SK-N-SH (cell line): ENCODE results near the gene ABHD4. TPM values are rescaled to one million over a fixed set of nuclear protein-coding genes. Genes with fewer than 3 reads are reported as not detected.

ENCODE experiments used
- CTCF ChIA-PET: fragments of 300-600, 350-600 bp; formaldehyde crosslinking; extraction: SDS; loops from one replicate; lab custom pipeline; 2021; lab: Yijun Ruan, JAX
- POLR2A ChIA-PET: fragments of 350-600 bp; sonication (Branson Sonifier 250); formaldehyde crosslinking; extraction: SDS; loops from one replicate; lab custom pipeline; 2020; ENCODE audit warnings: antibody characterized with exemption, inconsistent platforms; lab: Yijun Ruan, JAX
- DNase-seq: peaks from one replicate; pipeline ENCODE4 v3.0.0; 2012
- H2AFZ ChIP-seq: fragments of 200-600 bp; sonication (generic); 2 replicates; pipeline ENCODE4 v1.8.1; 2016; ENCODE audit warnings: antibody characterized with exemption, mild to moderate bottlenecking, low read depth
- H3F3A ChIP-seq: fragments of 200-600 bp; sonication (generic); replicated peaks from 2 replicates; pipeline ENCODE3; 2016; ENCODE audit warnings: antibody characterized with exemption, mild to moderate bottlenecking; ENCODE audit not compliant: insufficient read depth
- H3K27ac ChIP-seq, 2 experiments: fragments of 200-500 bp in 1 of 2; fragments of 200-600 bp in 1 of 2; sonication (Bioruptor generic) in 1 of 2; sonication (generic), shearing (Covaris generic) in 1 of 2; 2 replicates each; pipeline versions ENCODE4 v1.5.1 to v1.6.1; 2014 to 2016; ENCODE audit warnings: low read depth in 2 of 2, inconsistent platforms in 1 of 2, low read length in 1 of 2, mild to moderate bottlenecking in 1 of 2, mixed read lengths in 1 of 2
- H3K27me3 ChIP-seq: fragments of 200-600 bp; sonication (generic), shearing (Covaris generic); 2 replicates; pipeline ENCODE4 v1.6.1; 2016; ENCODE audit warnings: mixed run types; ENCODE audit not compliant: insufficient read depth
- H3K36me3 ChIP-seq, 2 experiments: fragments of 200-500 bp in 1 of 2; fragments of 200-600 bp in 1 of 2; sonication (Bioruptor generic) in 1 of 2; sonication (generic) in 1 of 2; replicated peaks in 1 of 2; 2 replicates each; pipeline versions ENCODE3 to v1.5.1; 2014 to 2016; ENCODE audit warnings: low read length in 1 of 2, mild to moderate bottlenecking in 1 of 2; ENCODE audit not compliant: insufficient read depth in 2 of 2, control insufficient read depth in 1 of 2
- H3K4me1 ChIP-seq, 2 experiments: fragments of 200-500 bp in 1 of 2; fragments of 200-600 bp in 1 of 2; sonication (Bioruptor generic) in 1 of 2; sonication (generic), shearing (Covaris generic) in 1 of 2; 2 replicates each; pipeline versions ENCODE4 v1.5.1 to v1.6.1; 2014 to 2016; ENCODE audit warnings: low read depth in 1 of 2, low read length in 1 of 2, mixed run types in 1 of 2; ENCODE audit not compliant: insufficient read depth in 2 of 2, control insufficient read depth in 1 of 2
- H3K4me2 ChIP-seq: fragments of 200-600 bp; sonication (generic), shearing (Covaris generic); 2 replicates; pipeline ENCODE4 v1.6.1; 2017; ENCODE audit warnings: mixed run types
- H3K4me3 ChIP-seq, 2 experiments: fragments of 200-500 bp in 1 of 2; fragments of 200-600 bp in 1 of 2; sonication (Bioruptor generic) in 1 of 2; sonication (generic), shearing (Covaris generic) in 1 of 2; 2 replicates each; pipeline versions ENCODE4 v1.5.1 to v1.8.1; 2014 to 2016; ENCODE audit warnings: low read depth in 2 of 2, inconsistent platforms in 1 of 2, low read length in 1 of 2, mild to moderate bottlenecking in 1 of 2, mixed read lengths in 1 of 2, moderate library complexity in 1 of 2
- H3K79me2 ChIP-seq: fragments of 200-600 bp; sonication (generic); 2 replicates; pipeline ENCODE4 v1.8.1; 2017; ENCODE audit warnings: mild to moderate bottlenecking; ENCODE audit not compliant: insufficient read depth
- H3K9ac ChIP-seq: fragments of 200-600 bp; sonication (generic); 2 replicates; pipeline ENCODE4 v1.6.1; 2017; ENCODE audit warnings: mixed run types
- H3K9me2 ChIP-seq: fragments of 200-600 bp; sonication (generic); 2 replicates; pipeline ENCODE4 v1.6.1; 2017; ENCODE audit warnings: mixed run types
- H3K9me3 ChIP-seq: fragments of 200-600 bp; sonication (generic); 2 replicates; pipeline ENCODE4 v1.6.1; 2017; ENCODE audit warnings: mixed run types, mild to moderate bottlenecking, moderate library complexity
- H4K20me1 ChIP-seq: fragments of 200-600 bp; sonication (generic); 2 replicates; pipeline ENCODE4 v1.6.1; 2017; ENCODE audit warnings: mild to moderate bottlenecking, mixed run types; ENCODE audit not compliant: insufficient read depth
- CTCF ChIP-seq: fragments of 200-600 bp; sonication (generic); IDR thresholded peaks from 2 replicates; pipeline ENCODE4 v1.6.1; 2017; ENCODE audit warnings: antibody characterized with exemption, mild to moderate bottlenecking, moderate library complexity
- FOXM1 ChIP-seq: IDR thresholded peaks from 2 replicates; pipeline ENCODE4 v1.4.0; 2012; ENCODE audit warnings: low read depth, mild to moderate bottlenecking
- GABPA ChIP-seq: IDR thresholded peaks from 2 replicates; pipeline ENCODE4 v1.4.0; 2012; ENCODE audit warnings: low read depth, mild to moderate bottlenecking
- MEF2A ChIP-seq: IDR thresholded peaks from 2 replicates; pipeline ENCODE4 v1.4.0; 2012; ENCODE audit warnings: low read depth, borderline replicate concordance
- MXI1 ChIP-seq: IDR thresholded peaks from 2 replicates; pipeline ENCODE4 v1.6.1; 2012; ENCODE audit warnings: mild to moderate bottlenecking, low read depth, low read length, improper control_type of control experiment
- NFIC ChIP-seq: IDR thresholded peaks from 2 replicates; pipeline ENCODE4 v1.4.0; 2012; ENCODE audit warnings: borderline replicate concordance
- NRF1 ChIP-seq: IDR thresholded peaks from 2 replicates; pipeline ENCODE4 v1.6.1; 2012; ENCODE audit warnings: low read depth, mild to moderate bottlenecking, low read length
- POLR2AphosphoS5 ChIP-seq: IDR thresholded peaks from 2 replicates; pipeline ENCODE4 v1.6.1; 2012; ENCODE audit warnings: low read depth, low read length
- RXRA ChIP-seq: IDR thresholded peaks from 2 replicates; pipeline ENCODE4 v1.4.0; 2012; ENCODE audit warnings: low read depth, mild to moderate bottlenecking, borderline replicate concordance
- SMC3 ChIP-seq: IDR thresholded peaks from 2 replicates; pipeline ENCODE4 v1.6.1; 2012; ENCODE audit warnings: low read depth, low read length, improper control_type of control experiment
- TAF1 ChIP-seq: IDR thresholded peaks from 2 replicates; pipeline ENCODE4 v1.6.1; 2012; ENCODE audit warnings: low read depth, mild to moderate bottlenecking, low read length, moderate library complexity, borderline replicate concordance
- USF2 ChIP-seq: fragments of 150-350 bp; IDR thresholded peaks from 2 replicates; pipeline ENCODE4 v1.6.1; 2017; ENCODE audit warnings: antibody characterized with exemption, low read length, low read depth, borderline replicate concordance
- ZBTB33 ChIP-seq: IDR thresholded peaks from 2 replicates; pipeline ENCODE4 v1.4.0; 2012; ENCODE audit warnings: low read depth, borderline replicate concordance
- WGBS: methylation state at CpG from one replicate; pipeline ENCODE4 v1.1.6; 2017; ENCODE audit warnings: low lambda C conversion rate; 5-methylcytosine and 5-hydroxymethylcytosine counted together
- polyA plus RNA-seq, 3 experiments: library from polyadenylated mRNA; depleted of rRNA; stranded (reverse); fragments of >200 nt; gene quantifications; 2 replicates each; pipeline ENCODE4 v1.2.3, GENCODE V29; 2012

ABHD4 gene
- polyA plus RNA-seq, 1 of the 3 experiments (the other 2 are of a cell fraction) = 15.0 TPM

- TF ChIP-seq POLR2AphosphoS5 = no peak
- no peak for TF ChIP-seq CTCF
- TF ChIP-seq TAF1 = no peak
- TF ChIP-seq MXI1 = no peak
- TF ChIP-seq ZBTB33 = no peak
- no peak for TF ChIP-seq GABPA
- no peak for TF ChIP-seq SMC3
- TF ChIP-seq NRF1 = no peak
- TF ChIP-seq RXRA = no peak
- no peak for TF ChIP-seq NFIC
- TF ChIP-seq MEF2A = no peak
- TF ChIP-seq USF2 = no peak
- no peak for TF ChIP-seq FOXM1
- Histone ChIP-seq H3K4me2 (no peak overlapping the region), H4K20me1 (no peaks in the 10 kb centered on the region), H3F3A (peaks cover 8% of the 10 kb centered on the region), H3K9ac (no peak overlapping the region), H3K27ac (no peak overlapping the region), H3K9me3 (no peaks in the 10 kb centered on the region), H3K9me2 (no peaks in the 10 kb centered on the region), H3K27me3 (peaks cover 14% of the 10 kb centered on the region; the same call in 1 of the 2 replicates), H3K4me1 (peaks cover 0 to 6% of the 10 kb centered on the region in 2 experiments; a peak in 1 of 4 replicates), H3K4me3 (no peak overlapping the region), H2AFZ (no peak overlapping the region), H3K79me2 (peaks cover 4% of the 10 kb centered on the region), H3K36me3 (no peaks in the 10 kb centered on the region)
- CTCF ChIA-PET = interaction anchor here (1.4 to 3.0 kb wide), 4 partner anchors 22 to 60 kb away, joined by 3 to 9 read pairs (median 4); no protein-coding TSS in a partner anchor
- no peak for DNase-seq
- POLR2A ChIA-PET = no interaction called here
- WGBS = 38% methylated on average over 2 of the region's 2 CpGs
These were observed 4.5 kb upstream of the ABHD4 start for GRCh38 chr14:22593601-22594000.
